ENCODE results near the gene EFNA5.
A peak's percentile ranks its signal among the peaks of the same experiment; 100 is the strongest.
"Not testable (repeated sequence)": the region's sequence is repeated elsewhere in the genome, so short reads cannot be mapped to it uniquely, and the experiment has no call there.

The EFNA5 gene

DNA sequence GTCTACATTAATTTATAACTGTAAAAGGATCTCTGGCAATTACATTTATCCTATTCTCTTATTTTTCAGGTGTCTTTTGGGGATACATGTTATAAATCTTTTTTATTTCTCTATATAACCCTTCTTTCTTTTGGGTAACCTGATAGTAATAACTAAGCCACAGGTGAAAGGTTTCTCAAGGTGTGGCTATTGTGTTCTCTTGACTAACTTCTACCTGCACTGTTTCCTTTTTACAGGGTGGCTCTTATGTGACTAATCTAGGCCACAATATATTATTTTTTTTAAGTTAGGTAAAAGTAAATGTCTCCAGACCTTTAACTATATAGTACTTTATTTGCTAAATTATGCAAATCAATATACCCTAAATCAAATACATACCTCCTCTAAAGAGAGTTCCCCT, 193.2 kb downstream of the EFNA5 start:
- DNase-seq, result no peak

DNA sequence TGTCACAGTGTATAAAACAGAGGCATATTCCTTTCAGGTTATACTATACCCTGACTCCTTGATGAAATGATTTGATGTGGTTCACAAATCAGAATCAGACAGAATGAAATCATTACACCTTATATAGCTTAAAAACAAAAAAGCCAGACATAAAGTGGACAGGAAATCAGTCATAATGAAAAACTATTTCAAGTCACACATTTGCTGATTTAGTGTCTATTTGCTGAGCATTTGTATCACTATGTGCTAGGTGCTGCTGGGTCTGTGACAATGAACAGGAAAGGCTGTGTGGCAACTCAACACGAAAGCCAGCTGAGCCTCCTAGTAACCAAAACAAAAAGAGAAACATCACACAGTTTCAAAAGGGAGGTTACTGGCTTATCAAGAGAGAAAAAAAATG, 194.0 kb downstream of the EFNA5 start:
- no peak for DNase-seq

DNA sequence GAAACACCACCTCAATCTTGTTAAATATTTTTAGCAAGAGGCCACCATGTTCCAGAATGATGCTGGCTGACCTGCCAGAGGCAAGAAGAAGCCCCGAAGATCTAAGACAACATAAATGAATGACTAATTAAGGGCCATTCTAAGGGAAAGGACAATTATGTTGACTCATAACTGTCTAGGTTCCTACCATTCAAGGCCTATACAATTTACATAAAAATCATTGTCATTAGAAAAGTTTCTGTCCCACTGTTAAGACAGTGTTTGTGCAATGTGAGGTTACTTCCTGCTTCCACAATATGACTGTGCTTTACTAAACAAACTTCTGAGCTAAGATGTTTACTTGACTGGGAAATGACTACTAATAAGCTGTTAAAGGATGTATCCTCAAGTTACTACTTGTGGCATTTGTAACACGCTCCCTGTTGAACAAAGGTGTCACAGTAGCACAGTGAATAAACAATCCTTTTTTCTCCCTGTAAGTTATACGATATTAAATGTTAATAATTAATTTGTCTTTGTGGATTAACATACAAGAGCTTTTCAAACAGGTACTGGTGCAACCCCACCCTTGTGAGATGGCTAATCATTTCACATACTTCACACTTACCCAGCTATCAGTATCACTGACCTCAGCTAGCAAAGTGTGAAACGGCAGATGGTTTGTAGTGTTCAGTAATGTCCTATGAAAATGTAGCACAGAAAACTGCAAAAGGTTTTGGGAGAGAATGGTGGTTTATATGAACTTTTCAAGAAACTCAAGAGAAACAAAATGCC, 195.8 kb downstream of the EFNA5 start:
- no peak for DNase-seq

DNA sequence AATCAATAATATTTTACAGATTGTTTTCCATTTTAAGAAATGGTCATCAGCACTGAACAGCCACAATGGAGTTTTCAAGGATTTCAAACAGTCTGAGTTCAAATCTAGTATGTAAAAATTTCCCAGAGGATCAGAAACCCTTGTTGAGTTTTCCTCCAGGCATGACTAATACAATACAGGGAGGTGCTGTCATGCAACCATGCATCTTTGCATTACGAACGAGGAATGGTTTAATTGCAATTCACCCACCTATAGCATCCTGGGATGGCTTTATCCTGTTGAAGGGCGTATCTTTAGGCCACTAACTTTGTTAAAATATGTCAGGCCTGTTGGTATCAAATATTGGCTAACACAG, 196.4 kb downstream of the EFNA5 start:
- no peak for DNase-seq

DNA sequence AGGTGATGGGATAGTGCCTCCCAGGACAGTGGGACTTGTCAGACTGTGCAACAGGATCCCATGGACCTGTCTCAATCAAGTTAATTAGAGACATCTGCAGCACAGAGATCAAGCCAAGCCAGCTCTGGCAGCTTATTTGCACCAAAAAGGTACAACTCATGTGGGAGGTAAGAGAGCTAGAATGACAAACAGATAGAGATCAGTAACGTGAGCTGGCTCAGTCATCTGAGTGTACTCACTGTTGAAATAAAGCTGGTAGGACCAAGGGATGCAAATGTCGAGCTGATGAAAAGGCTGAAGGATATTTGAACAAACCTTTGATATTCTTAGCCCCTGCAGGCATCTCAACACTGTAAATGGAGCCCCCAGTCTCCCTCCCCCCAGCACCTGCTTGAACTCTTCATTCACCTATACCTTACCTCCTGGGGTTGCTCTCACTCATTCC, 198.1 kb downstream of the EFNA5 start:
- no peak for DNase-seq

DNA sequence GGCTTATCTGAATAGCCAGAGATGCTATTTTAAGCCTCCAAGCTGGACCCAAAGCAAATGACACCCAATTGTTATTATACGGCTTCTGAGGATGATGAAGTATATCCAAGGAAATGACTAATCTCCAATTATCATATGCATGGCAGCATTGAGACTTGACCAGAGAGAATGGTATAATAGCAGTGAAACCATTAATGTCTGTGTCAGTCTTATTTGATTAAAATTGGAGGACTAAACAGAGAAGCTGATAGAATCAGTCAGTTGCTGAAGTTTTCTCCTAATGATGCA, 200.5 kb downstream of the EFNA5 start:
- no peak for DNase-seq

DNA sequence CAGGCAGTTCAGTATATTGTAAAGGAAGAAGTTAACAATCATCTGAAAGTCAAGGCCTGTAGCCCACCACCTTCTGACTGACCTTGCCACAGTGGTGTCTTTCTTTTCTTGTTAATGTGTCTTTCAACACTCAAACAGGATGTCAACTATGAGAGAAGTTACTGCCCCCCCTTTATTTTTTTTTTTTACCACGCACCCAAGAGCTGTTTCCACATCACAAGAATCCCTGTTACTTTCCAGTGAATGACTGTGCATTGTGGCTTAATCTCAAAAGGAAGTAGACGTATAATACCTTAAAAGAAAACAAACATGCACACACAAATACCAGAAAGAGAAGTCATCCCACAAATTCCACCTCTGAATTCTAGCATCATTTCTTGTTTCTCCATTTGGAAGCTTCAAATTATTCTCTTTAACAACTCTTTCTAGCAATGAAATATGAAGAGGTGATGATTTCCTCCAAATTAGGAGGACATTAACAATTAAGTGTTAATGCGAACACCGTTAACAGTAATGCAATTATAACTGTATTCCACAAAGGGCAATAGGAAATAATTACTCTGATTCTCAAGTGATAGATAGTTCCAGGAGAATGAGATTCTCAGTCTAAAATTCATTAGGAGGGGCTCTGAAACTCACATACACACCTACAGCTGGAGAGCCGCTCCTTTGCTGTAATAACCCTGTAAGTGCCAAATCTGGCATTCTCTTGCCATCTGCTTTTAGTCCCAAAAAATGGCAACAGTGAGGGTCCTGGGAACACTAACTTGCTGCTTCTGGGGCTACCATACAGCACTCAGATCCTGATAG, 201.0 kb downstream of the EFNA5 start:
- DNase-seq, result no peak

DNA sequence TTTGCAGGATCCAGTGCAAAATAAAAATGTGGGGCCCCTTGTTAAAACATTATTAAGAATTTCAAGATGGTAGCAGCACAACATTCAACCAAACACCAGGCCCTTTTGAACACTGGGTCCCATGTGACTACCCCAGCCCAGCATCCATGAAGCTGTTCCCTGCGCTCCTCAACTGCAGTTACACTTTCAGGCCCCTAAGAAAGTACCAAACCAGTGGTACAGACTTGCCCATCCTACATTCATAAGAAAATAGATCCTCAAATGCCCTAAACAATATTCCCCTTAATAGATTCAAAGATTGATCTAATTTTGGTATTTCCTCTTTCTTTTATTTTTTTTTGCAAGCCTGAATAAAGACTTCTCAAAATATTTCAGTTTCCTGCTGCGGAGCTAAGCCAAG, 201.7 kb downstream of the EFNA5 start:
- no peak for DNase-seq

DNA sequence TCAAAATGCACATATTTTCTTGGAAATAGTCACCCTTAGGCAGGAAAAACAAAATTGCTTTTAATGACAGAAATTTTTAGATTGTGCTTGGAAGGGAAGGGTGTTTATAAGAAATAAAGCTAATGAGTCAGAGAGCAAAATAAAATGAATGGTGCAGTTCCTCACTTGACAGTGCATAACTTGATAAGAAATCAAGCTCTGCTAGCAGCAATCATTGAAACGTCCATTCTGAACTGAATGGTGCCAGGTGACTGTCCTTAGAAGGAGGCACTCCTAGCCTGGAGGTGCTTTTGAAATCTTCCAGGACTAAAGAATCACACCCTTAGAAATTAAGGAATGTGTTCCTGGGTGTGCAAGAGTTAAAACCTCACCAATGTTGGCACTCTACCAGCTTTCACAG, 202.5 kb downstream of the EFNA5 start:
- DNase-seq, result no peak

DNA sequence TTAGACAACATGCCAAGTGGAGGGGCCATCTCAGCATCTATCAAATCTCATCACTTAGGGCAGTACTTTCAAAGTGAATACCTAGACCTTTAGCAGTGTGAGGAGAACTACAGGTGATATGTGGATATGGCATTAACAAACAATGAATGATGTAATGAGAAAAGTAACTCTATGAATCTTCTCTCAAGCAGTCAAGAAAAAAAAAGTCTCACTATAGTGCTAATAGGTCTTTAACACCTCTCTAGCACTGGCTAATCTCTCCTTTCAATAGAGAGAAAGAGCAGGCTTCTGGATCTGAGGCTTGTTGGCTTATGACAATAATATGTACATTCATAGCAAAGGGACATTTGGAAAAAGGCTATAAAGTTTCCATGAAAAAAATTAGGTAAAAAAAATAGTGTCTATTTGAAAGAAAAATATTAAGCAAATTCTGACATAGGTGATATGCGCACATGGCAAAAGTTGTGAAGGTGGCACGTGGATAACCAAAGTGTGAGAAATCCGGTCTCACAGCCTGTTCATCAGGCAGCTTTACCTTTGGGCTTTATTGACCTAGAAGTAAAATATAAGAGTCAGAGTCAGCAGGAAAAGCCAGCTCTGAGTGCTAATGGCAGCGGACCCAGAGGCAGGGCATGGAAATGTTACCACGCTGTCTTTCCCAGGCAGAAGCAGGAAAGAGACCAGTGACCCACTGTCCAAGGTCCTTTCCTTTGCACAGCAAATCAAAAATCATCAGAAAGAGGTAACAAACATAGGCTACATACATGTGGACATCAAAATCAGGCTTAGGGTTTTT, 203.4 kb downstream of the EFNA5 start:
- no peak for DNase-seq

DNA sequence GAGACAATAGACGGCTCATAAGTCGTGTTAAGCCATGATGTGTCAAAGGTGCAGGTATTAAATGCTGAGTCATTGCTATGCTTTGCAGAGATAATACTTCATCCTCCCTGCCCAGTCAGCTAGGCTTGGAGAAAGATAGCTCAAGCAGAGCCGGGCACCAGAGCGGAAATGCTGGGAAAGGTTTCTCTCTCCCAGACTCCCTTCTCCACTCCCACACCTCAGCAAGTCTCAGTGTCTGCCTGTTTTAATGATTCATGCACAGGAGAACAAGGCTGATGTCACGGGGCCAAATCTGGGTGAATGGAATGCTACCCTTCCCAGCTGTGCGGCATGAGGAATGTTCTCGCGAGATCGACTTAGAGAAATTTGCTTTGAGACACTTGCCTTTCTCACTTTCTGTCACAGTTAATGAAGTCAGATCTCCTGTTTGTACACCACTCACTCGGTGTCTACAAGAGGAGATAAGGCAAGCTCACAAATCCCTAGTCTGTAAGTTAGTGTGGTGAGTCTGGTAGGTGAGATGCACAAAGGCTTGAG, 204.4 kb downstream of the EFNA5 start:
- DNase-seq, result no peak

DNA sequence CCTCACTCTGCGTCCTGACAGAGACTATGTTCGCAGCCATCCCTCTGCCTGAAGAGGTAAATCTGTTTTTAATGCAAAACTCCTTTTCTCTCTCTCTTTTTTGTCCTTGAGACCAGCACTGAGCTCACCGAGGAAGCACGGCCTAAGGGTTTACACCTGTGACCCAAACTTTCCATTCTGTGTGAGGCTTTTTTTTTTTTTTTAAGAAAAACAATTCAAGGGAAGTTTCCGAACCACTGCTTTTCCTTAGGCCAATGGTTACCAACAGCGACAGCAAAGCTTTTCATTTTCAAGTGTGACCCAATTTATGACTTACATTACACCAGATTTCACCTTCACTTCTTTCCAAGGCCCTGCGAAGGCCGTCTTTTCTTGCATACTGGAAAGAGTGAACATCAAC, 205.9 kb downstream of the EFNA5 start:
- no peak for DNase-seq

DNA sequence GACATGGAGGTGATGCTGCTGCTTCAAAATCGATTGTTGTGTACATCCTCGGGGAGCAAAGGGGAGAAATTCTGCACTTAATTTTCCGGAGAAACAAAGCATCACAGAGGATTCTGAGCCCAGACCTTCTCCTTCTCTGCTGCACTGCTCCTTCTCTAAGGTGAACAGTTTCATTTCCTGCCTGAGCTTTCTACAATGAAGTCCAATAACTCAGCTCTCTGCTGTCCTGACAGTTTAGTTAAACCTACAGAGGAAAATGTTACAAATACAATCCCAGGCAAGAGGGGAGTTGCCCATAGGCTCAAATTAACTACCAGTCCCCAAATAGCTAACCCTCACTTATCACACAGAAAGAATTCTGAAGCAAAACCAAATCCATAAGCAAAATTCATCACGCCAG, 206.3 kb downstream of the EFNA5 start:
- no peak for DNase-seq

DNA sequence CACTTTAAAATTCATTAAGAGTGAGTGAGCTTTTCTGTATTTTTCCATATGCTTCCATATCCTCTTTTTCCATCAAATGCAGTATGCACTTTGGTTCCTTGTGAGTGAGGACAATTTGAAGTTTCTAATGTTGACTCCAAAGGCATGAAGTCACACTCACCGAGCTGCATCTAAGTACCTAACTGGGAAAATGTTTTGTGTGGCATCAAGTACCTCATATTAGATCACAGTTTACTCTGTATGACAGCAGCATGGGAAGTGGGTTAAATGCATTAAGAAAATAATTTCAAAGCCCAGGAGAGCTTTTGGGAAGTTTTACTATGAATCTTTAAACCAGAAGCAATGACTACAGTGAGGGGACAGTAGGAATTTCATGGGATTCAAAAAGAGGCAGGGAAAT, 207.0 kb downstream of the EFNA5 start:
- no peak for DNase-seq

DNA sequence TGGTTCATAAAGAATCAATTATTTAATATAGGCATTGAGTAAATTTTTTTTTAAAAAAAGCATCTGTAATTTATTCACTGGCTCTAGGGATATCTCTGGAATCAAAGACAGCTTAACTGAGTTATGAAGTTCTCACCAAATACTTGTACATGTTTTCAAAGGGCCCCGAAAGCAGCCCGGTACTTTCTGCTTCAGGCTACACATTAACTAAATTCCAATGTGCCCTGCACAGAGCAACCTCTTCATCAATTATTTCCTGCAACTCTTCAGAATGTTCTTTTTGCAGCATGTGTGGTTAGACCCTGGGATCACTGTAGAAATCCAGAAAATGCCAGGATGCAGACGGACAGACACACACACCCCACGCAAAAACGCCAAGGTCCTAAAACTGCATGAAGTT, 209.0 kb downstream of the EFNA5 start:
- DNase-seq, result no peak

DNA sequence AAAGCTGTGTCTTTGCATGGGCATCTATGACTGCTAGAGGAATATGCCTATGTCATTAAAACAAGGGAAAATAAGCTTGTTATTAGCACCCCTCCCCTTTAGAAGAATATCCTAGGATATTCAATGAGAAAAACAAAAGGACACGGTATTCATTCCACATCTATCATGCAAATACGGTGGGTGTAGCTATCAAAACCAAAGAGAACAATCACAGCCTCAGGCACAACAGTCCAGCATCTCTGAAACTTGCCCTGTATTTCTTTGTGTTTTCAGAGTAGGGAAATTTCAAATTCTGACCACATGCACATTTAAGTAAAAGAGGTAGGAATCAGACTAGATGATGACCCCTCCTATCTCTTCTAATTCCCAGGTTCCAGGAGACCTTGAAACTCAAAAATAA, 209.9 kb downstream of the EFNA5 start:
- DNase-seq, result no peak

DNA sequence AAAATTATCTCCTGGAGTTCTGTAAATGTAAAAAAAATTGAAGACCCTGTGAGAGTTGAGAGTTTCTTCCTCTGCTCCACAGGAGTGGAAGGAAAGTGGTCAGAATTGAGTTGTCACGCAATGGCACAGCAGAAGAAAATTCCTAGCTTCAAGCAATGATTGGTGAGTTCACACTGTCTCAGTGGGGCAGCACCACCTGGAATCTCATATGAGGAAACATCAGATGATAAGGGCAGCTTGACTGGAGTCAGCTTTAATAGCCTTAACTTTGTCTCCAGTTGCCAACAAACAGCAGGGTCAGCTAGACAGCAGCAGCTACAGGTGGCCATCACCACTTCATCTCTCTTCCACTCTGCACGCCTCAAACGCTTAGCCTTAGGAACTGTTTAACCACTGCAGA, 211.1 kb downstream of the EFNA5 start:
- DNase-seq, result no peak

DNA sequence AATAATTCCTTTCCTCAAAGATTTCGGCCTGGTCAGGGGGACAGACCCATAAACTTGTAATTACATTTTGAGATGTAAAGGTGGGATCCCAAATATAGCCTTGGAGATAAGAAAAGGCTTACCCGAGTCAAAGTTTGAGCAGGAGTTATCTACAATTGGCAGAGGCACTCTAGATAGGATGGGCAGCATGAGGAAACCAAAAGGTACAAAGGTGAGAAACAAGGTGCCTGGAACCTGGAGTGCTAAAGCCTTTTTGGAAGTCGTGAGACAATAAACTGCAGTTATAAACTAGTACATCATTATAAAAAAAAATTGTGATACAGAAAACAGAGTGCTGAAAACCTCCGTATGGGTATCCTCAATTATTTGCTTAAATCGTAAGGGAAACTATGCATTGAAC, 212.4 kb downstream of the EFNA5 start:
- DNase-seq, result no peak

DNA sequence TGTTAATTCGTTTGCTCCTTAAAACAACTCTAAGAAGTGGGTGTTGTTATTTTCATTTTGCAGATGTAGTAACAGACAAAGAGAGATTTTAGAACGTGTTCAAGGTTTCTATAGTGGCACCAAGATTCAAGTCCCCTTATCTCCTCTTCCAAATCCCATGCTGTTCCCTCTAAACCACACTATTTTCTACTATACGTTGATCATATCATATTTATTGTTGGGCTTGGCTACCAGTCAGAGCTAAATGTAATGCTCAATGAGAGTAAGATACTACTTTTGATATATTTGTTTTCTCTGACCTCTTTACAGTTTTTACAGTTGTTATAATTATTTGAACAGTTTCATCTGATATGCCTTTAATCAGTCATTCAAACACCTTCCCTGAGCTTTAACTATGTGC, 212.9 kb downstream of the EFNA5 start:
- DNase-seq, result no peak

DNA sequence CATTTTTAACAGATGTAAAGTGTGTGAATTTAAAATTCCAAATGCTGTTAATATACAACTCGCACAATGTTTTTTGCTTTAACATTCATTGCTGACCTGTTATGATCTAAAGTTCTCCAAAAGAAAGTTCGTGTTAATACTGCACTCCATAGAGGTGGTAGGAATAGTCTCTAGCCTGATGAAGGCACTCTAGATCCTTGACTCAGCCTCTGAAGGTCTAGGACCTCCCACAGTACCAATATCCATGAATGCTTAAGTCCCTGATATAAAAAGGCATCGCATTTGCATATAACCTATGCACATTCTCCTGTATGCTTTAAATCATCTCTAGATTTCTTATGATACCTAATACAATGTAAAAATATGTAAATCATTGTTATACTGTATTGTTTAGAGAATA, 213.6 kb downstream of the EFNA5 start:
- DNase-seq, result no peak

DNA sequence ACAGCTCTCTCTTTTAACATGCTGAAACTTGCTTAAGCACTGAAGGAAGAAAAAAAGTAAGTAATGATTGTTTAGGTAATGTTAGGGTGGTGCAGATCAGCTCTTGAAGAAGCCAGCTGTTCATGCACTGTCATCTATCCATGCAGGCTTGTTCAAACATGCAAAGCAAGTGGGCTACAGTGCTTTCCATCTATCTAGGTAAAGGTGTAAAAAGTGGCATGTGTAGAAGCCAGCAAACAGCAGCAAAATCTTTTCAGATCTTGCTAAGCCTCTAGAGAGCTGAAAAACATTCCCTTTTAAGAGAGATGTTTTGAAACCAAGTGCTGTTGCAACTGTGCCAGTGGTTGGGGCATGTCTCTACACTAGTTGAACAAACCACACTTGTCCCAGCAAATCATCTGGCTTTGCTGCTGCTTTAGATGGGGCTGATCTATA, 214.4 kb downstream of the EFNA5 start:
- DNase-seq, result no peak

DNA sequence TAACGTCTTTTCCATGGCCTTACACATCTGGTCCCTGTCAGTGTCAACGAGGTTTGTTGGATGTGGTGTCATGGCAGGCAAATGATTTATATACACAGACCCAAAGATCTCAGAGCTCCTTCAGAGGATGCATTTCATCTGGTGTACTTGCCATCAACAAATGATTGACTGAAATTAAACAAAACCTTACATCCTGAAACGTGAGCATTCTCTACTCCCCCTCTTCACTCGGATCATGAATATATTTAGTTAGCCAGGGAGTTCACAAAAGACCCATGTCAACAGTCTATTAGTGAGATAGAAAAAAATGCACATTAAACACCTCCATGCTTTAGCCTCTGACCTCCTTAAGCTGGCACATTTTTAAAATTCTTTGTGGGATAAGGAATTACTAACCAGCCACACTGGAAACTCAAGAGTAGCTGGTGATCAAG, 215.6 kb downstream of the EFNA5 start:
- no peak for DNase-seq

DNA sequence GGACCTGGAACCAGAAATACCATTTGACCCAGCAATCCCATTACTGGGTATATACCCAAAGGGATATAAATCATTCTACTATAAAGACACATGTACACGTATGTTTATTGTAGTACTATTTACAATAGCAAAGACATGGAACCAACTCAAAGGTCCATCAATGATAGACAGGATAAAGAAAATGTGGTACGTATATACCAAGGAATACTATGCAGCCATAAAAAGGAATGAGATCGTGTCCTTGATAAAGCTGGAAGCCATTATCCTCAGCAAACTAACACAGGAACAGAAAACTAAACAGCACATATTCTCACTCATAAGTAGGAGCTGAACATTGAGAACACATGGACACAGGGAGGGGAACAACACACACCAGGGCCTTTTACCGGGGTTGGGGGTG, 218.9 kb downstream of the EFNA5 start:
- not testable (repeated sequence) for DNase-seq

DNA sequence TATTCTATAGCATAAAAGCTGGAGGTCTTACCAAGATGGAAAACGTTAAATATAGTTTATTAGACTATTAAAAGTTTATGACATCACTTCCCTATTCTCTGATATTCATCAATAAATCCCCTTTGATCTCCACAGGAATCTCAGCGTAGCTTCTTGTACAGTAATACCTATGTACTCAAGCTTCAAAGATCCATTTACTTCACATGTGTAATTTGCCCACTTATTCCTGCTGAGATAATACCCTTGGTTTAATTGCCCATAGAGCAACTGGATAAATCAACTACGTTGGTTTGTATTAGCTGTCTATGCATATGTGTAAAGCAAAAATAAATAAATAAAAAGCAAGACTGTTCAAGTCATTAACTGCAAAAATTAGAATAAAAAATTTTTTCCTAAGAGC, 219.7 kb downstream of the EFNA5 start:
- DNase-seq, result peak; percentile 74

Measured in NCI-H1417 treated with DMSO at 0.1 percent for 48 hours (cell line).